Glutamatergic neuron (in vitro differentiated cells): Measurements from ENCODE around the gene FANCG. TPM values are rescaled to one million over a fixed set of nuclear protein-coding genes. Genes with fewer than 3 reads are reported as not detected.

Experiments
- DNase-seq: peaks from one replicate; pipeline ENCODE4 v3.0.0; 2022
- H3K27ac Mint-ChIP-seq: one replicate; pipeline ENCODE4 v1.8.0; 2020; ENCODE audit warnings: mild to moderate bottlenecking, mixed read lengths, inconsistent platforms; ENCODE audit not compliant: unreplicated experiment
- H3K27me3 Mint-ChIP-seq: one replicate; pipeline ENCODE4 v1.8.0; 2020; ENCODE audit warnings: mild to moderate bottlenecking, moderate library complexity, mixed read lengths, inconsistent platforms; ENCODE audit not compliant: unreplicated experiment
- H3K36me3 Mint-ChIP-seq: one replicate; pipeline ENCODE4 v1.8.0; 2020; ENCODE audit warnings: mild to moderate bottlenecking, mixed read lengths, inconsistent platforms; ENCODE audit not compliant: unreplicated experiment
- H3K4me1 Mint-ChIP-seq: one replicate; pipeline ENCODE4 v1.8.0; 2020; ENCODE audit warnings: mild to moderate bottlenecking, low read depth, mixed read lengths, inconsistent platforms; ENCODE audit not compliant: unreplicated experiment
- H3K4me3 Mint-ChIP-seq: one replicate; pipeline ENCODE4 v1.8.0; 2020; ENCODE audit warnings: mild to moderate bottlenecking, mixed read lengths, inconsistent platforms; ENCODE audit not compliant: unreplicated experiment
- H3K9me3 Mint-ChIP-seq: one replicate; pipeline ENCODE4 v1.8.0; 2020; ENCODE audit warnings: mild to moderate bottlenecking, moderate library complexity, mixed read lengths, inconsistent platforms; ENCODE audit not compliant: unreplicated experiment
- total RNA-seq: library from RNA; stranded (reverse); fragmentation: NEBNext Ultra II Directional; extraction: Animal tissue kit (Norgen Biotek cat#: 25700); gene quantifications from one replicate; pipeline ENCODE4 v1.2.1, GENCODE V29; 2021; ENCODE audit not compliant: unreplicated experiment
- TF ChIP-seq, protein P1 (sequence below): fragments of 200-600 bp; sonication (generic); IDR thresholded peaks from one replicate; pipeline ENCODE4 v1.5.0; 2021; ENCODE audit not compliant: partially characterized antibody, unreplicated experiment

Gene FANCG
- total RNA-seq, 1 donor from 2014 or later = 49.0 TPM

DNA sequence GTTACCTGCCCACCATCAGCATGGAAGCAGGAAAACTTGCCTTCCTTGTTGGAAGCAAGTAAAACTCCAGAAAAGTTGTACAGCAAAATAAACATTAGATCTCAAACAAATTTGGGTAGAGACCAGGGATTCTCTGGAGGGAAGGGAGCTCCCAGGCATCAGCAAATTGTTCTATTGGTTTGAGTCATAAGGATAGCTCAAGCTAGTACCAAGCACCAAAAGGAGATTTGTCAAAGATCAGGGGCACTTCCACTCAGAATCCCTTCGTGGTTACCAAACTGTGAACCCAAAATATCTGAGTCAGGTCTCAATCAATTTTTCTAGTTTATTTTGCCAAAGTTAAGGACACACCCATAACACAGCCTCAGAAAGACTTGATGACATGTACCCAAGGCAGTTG is 52.4 kb downstream of the FANCG start:
- Mint-ChIP-seq H3K9me3 (peaks cover 4% of the 10 kb centered on the region), H3K36me3 (peaks cover 26% of the 10 kb centered on the region)
- DNase-seq = no peak

DNA sequence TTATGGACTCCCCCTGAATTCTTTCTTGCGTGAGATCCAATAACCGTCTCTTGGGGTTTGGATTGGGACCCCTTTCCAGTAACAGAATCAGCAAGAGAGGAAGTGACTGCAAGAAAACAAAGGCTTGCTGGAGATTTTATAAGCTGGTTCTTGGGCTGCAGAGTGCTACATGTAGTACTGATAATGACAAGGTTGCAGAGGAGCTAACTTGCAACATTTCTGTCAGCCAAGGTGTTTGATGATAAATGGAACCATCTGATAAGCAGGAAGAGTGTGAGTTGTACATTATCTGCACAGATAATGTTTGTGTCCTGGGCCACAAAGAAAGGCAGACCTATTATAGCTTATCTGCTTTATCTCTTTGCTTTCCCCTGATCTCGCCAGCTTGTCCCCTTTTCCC is 53.1 kb downstream of the FANCG start:
- H3K9me3 Mint-ChIP-seq = peaks cover 5% of the 10 kb centered on the region
- TF ChIP-seq, protein P1, sequence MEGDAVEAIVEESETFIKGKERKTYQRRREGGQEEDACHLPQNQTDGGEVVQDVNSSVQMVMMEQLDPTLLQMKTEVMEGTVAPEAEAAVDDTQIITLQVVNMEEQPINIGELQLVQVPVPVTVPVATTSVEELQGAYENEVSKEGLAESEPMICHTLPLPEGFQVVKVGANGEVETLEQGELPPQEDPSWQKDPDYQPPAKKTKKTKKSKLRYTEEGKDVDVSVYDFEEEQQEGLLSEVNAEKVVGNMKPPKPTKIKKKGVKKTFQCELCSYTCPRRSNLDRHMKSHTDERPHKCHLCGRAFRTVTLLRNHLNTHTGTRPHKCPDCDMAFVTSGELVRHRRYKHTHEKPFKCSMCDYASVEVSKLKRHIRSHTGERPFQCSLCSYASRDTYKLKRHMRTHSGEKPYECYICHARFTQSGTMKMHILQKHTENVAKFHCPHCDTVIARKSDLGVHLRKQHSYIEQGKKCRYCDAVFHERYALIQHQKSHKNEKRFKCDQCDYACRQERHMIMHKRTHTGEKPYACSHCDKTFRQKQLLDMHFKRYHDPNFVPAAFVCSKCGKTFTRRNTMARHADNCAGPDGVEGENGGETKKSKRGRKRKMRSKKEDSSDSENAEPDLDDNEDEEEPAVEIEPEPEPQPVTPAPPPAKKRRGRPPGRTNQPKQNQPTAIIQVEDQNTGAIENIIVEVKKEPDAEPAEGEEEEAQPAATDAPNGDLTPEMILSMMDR = no peak
- H3K27ac Mint-ChIP-seq = no peak overlapping the region
- peaks cover 5% of the 10 kb centered on the region for H3K27me3 Mint-ChIP-seq
- H3K4me3 Mint-ChIP-seq = no peak overlapping the region
- H3K36me3 Mint-ChIP-seq = peaks cover 33% of the 10 kb centered on the region
- no peaks in the 10 kb centered on the region for H3K4me1 Mint-ChIP-seq
- DNase-seq = no peak

More for the DNA sequence above, 52.4 kb downstream of the FANCG start:
- TF ChIP-seq, protein P1 = no peak
- Mint-ChIP-seq H3K27me3 (peaks cover 5% of the 10 kb centered on the region), H3K4me1 (no peaks in the 10 kb centered on the region), H3K4me3 (no peak overlapping the region), H3K27ac (no peak overlapping the region)

Other genes with a start within 250 kb of the FANCG start
- 3.1 TPM for gene PHF24, start 121.7 kb downstream of the FANCG start, total RNA-seq
- gene DNAJB5, start 90.2 kb downstream of the FANCG start, total RNA-seq = 137 TPM
- 297 TPM for gene VCP, start 7.3 kb downstream of the FANCG start, total RNA-seq
- 19.0 TPM for gene PIGO, start 16.6 kb upstream of the FANCG start, total RNA-seq
- 73.0 TPM for gene STOML2, start 23.2 kb upstream of the FANCG start, total RNA-seq
- 51.0 TPM for gene ATOSB, start 35.9 kb upstream of the FANCG start, total RNA-seq
- gene UNC13B, start 82.1 kb upstream of the FANCG start, total RNA-seq = 90.7 TPM